ENCODE data around the gene MYMK.

Gene MYMK

DNA sequence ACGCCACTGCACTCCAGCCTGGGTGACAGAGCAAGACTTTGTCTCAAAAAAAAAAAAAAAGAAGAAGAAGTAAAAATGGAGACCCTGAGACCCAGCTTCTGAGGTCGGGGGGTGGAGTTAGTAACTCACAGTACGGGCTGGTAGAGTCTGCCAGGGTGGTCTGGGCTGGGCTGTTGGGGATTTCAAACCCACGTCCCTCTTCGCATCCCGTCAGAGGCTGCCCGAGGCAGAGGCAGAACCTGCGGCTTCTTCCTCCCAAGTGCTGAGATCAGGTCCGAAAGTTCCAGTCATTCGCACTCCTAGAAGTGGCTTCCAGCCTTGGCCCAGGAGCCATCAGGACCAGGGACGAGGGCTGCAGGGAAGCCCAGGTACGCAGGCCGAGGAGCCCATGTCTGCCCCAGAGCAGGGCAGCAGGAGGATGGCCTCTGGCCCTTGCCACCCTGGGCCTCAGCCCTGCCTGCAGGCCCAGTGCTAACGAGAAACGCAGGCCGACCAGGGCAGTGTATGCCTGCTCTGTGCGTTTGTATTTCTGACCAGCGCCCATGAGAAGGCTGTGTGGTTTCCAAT lies 36.0 kb downstream of the MYMK start:
- CTCF ChIA-PET, result interaction anchor here (0.7 kb wide), 1 partner anchor 505 kb away, joined by 3 read pairs; no protein-coding TSS in a partner anchor
- POLR2A ChIA-PET, result no interaction called here
- TF ChIP-seq LEF1 (IDR thresholded peaks at IDR 0.05; ENCODE audit: borderline replicate concordance), result no peak
- no peak for TF ChIP-seq FOXA1 (IDR thresholded peaks at IDR 0.05)
- TF ChIP-seq PKNOX1 (IDR thresholded peaks at IDR 0.05), result no peak
- no peak for TF ChIP-seq ZNF384 (IDR thresholded peaks at IDR 0.05)
- TF ChIP-seq SP1 (IDR thresholded peaks at IDR 0.05), result no peak
- TF ChIP-seq L3MBTL2 (conservative IDR thresholded peaks at IDR 0.05), result no peak
- no peak for TF ChIP-seq TARDBP (IDR thresholded peaks at IDR 0.05)
- TF ChIP-seq SUZ12 (IDR thresholded peaks at IDR 0.05), result no peak
- TF ChIP-seq FOXM1 (IDR thresholded peaks at IDR 0.05; ENCODE audit: borderline replicate concordance), result no peak
- no peak for TF ChIP-seq ELF4 (IDR thresholded peaks at IDR 0.05)
- TF ChIP-seq NFRKB (IDR thresholded peaks at IDR 0.05), result no peak
- no peak for TF ChIP-seq HDGF (IDR thresholded peaks at IDR 0.05; ENCODE audit: borderline replicate concordance)
- TF ChIP-seq ARNT (IDR thresholded peaks at IDR 0.05), result no peak

GRCh38 chr9:133487331-133487725 lies 37.4 kb downstream of the MYMK start:
- DNase-seq (ENCODE audit: extremely low spot score), result no peak
- ChIA-PET CTCF (interaction anchor here (0.7 to 1.5 kb wide), 3 partner anchors 22 to 301 kb away, joined by 3 to 11 read pairs (median 3); no protein-coding TSS in a partner anchor), POLR2A (no interaction called here)
- TF ChIP-seq PKNOX1 (IDR thresholded peaks at IDR 0.05) (no peak), TARDBP (IDR thresholded peaks at IDR 0.05) (no peak), L3MBTL2 (conservative IDR thresholded peaks at IDR 0.05) (no peak), SP1 (IDR thresholded peaks at IDR 0.05) (no peak), FOXK2 (IDR thresholded peaks at IDR 0.05) (no peak), NFRKB (IDR thresholded peaks at IDR 0.05) (no peak), HDGF (IDR thresholded peaks at IDR 0.05; ENCODE audit: borderline replicate concordance) (no peak), CTBP1 (IDR thresholded peaks at IDR 0.05; ENCODE audit: borderline replicate concordance) (no peak), ZNF384 (IDR thresholded peaks at IDR 0.05) (no peak), LEF1 (IDR thresholded peaks at IDR 0.05; ENCODE audit: borderline replicate concordance) (no peak), FOXA1 (IDR thresholded peaks at IDR 0.05) (no peak), ELF4 (IDR thresholded peaks at IDR 0.05) (no peak), ARNT (IDR thresholded peaks at IDR 0.05) (no peak), FOXM1 (IDR thresholded peaks at IDR 0.05; ENCODE audit: borderline replicate concordance) (no peak), SUZ12 (IDR thresholded peaks at IDR 0.05) (no peak), BHLHE40 (IDR thresholded peaks at IDR 0.05; ENCODE audit: borderline replicate concordance) (no peak)

More for the DNA sequence above, 36.0 kb downstream of the MYMK start:
- no peak for DNase-seq (ENCODE audit: extremely low spot score)

GRCh38 chr9:133485531-133486260 lies 39.1 kb downstream of the MYMK start:
- TF ChIP-seq ZNF384 (IDR thresholded peaks at IDR 0.05) (no peak), CTBP1 (IDR thresholded peaks at IDR 0.05; ENCODE audit: borderline replicate concordance) (no peak), ELF4 (IDR thresholded peaks at IDR 0.05) (no peak), FOXA1 (IDR thresholded peaks at IDR 0.05) (no peak)
- DNase-seq (ENCODE audit: extremely low spot score), result no peak
- ChIA-PET CTCF (interaction anchor here (0.8 to 1.0 kb wide), 2 partner anchors 10 to 229 kb away, joined by 3 to 5 read pairs; no protein-coding TSS in a partner anchor), POLR2A (interaction anchor here (1.3 kb wide), 1 partner anchor 139 kb away, joined by 3 read pairs; no protein-coding TSS in a partner anchor)

DNA sequence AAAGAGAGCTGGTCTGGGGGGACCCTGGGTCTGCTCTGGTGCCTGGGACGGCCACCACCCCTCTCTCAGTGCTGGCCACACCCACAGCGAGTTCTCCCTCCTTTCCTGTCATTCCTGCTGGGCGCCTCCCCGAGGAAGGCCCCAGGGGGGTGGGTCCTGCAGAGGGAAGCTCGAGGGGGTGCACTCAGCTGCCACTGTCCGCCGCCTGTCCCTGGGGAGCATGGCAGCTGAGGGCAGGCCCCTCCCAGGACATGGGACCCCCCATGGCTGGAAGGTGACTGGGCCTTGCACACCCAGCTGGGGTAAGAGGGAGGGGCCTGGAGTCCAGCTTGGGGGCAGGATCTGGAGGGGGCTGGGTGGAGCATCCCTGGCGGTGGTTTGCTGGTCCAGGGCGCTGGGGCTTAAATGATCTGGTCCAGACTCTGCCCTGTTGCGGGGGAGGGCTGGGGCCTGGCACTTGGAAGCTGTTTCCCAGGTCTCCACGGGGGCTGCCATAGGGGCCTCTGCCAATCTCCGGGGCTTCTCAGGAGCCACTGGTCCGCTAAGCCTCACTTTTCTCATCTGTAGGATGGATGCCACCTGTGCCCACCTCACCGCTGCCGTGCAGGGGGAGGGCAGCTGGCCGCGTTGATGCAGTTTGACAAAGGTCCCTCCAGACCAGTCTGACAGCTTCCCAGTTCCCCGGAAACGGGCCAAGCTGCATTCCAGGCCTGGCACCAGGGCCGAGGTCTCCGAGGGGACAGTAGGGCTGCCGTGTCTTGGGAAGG lies 39.9 kb downstream of the MYMK start:
- TF ChIP-seq FOXA1 (IDR thresholded peaks at IDR 0.05) (no peak), NFRKB (IDR thresholded peaks at IDR 0.05) (no peak), ELF4 (IDR thresholded peaks at IDR 0.05) (no peak), ARNT (IDR thresholded peaks at IDR 0.05) (no peak), HDGF (IDR thresholded peaks at IDR 0.05; ENCODE audit: borderline replicate concordance) (no peak), PKNOX1 (IDR thresholded peaks at IDR 0.05) (no peak), BHLHE40 (IDR thresholded peaks at IDR 0.05; ENCODE audit: borderline replicate concordance) (no peak)
- no peak for DNase-seq (ENCODE audit: extremely low spot score)
- ChIA-PET POLR2A (interaction anchor here (0.6 kb wide), 1 partner anchor 67 kb away, joined by 3 read pairs; the partner anchor contains the start of gene REXO4), CTCF (no interaction called here)

DNA sequence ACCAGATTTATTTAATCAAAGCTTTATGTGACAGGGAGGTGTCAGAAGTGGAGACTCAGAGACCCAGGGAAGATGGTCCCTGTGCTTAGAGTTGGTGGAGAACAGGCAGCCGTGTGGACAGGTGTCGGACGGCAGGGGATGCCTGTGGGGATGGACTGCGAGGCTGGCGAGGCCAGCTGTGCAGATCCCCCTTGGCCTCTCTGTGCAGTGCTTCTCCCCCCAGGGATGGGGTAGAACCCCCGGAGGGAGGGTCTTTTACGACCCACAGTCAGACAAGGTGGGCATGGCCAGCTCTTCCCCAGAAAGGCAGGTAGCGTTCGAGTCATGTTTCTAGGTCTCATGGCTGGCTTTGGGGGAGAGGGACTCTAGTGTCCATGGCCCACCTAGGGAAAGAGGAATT lies 41.1 kb downstream of the MYMK start:
- CTCF ChIA-PET, result interaction anchor here (1.1 kb wide), 1 partner anchor 297 kb away, joined by 4 read pairs; no protein-coding TSS in a partner anchor
- TF ChIP-seq BHLHE40 (IDR thresholded peaks at IDR 0.05; ENCODE audit: borderline replicate concordance), result no peak
- POLR2A ChIA-PET, result no interaction called here
- DNase-seq (ENCODE audit: extremely low spot score), result no peak

Data from HEK293T (cell line).